ENCODE measurements around the gene LRP1.

The LRP1 gene

GRCh38 chr12:57235017-57235727 lies 106.9 kb downstream of the LRP1 start:
- H3K27ac ChIP-seq = no peak overlapping the region
- H3K9ac ChIP-seq = no peak overlapping the region
- H3K4me2 ChIP-seq = no peak overlapping the region
- H3K4me3 ChIP-seq (IDR thresholded peaks at IDR 0.05; ENCODE audit: insufficient read depth, low read depth, low read length) = no peak overlapping the region
- H3K79me2 ChIP-seq (ENCODE audit: insufficient read depth, low read depth) = peaks cover 23% of the 10 kb centered on the region
- TF ChIP-seq, protein P1, sequence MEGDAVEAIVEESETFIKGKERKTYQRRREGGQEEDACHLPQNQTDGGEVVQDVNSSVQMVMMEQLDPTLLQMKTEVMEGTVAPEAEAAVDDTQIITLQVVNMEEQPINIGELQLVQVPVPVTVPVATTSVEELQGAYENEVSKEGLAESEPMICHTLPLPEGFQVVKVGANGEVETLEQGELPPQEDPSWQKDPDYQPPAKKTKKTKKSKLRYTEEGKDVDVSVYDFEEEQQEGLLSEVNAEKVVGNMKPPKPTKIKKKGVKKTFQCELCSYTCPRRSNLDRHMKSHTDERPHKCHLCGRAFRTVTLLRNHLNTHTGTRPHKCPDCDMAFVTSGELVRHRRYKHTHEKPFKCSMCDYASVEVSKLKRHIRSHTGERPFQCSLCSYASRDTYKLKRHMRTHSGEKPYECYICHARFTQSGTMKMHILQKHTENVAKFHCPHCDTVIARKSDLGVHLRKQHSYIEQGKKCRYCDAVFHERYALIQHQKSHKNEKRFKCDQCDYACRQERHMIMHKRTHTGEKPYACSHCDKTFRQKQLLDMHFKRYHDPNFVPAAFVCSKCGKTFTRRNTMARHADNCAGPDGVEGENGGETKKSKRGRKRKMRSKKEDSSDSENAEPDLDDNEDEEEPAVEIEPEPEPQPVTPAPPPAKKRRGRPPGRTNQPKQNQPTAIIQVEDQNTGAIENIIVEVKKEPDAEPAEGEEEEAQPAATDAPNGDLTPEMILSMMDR (conservative IDR thresholded peaks at IDR 0.05; ENCODE audit: low read depth, low read length) = peak; percentile 3; the same call in 1 of the 2 replicates
- H2AFZ ChIP-seq (ENCODE audit: low read depth) = no peak overlapping the region
- H3K4me1 ChIP-seq (ENCODE audit: low read depth, poor library complexity, severe bottlenecking) = peaks cover 45% of the 10 kb centered on the region
- peaks cover 28% of the 10 kb centered on the region for H3K27me3 ChIP-seq (ENCODE audit: insufficient read depth, low read depth)
- peaks cover 12% of the 10 kb centered on the region; the same call in 1 of the 2 replicates for H3K36me3 ChIP-seq (ENCODE audit: insufficient read depth)
- H4K20me1 ChIP-seq (ENCODE audit: insufficient read depth) = no peaks in the 10 kb centered on the region

GRCh38 chr12:57235728-57236131 lies 107.4 kb downstream of the LRP1 start:
- Histone ChIP-seq H4K20me1 (ENCODE audit: insufficient read depth) (no peaks in the 10 kb centered on the region), H3K4me3 (IDR thresholded peaks at IDR 0.05; ENCODE audit: insufficient read depth, low read depth, low read length) (no peak overlapping the region), H3K9ac (no peak overlapping the region), H3K27ac (no peak overlapping the region), H3K27me3 (ENCODE audit: insufficient read depth, low read depth) (peaks cover 34% of the 10 kb centered on the region), H3K4me1 (ENCODE audit: low read depth, poor library complexity, severe bottlenecking) (peaks cover 43% of the 10 kb centered on the region), H3K4me2 (no peak overlapping the region), H3K36me3 (ENCODE audit: insufficient read depth) (peaks cover 12% of the 10 kb centered on the region; the same call in 1 of the 2 replicates), H3K79me2 (ENCODE audit: insufficient read depth, low read depth) (peaks cover 17% of the 10 kb centered on the region), H2AFZ (ENCODE audit: low read depth) (no peak overlapping the region)
- TF ChIP-seq, protein P1 (conservative IDR thresholded peaks at IDR 0.05; ENCODE audit: low read depth, low read length) = no peak

GRCh38 chr12:57236201-57236924 lies 108.1 kb downstream of the LRP1 start:
- Histone ChIP-seq H2AFZ (ENCODE audit: low read depth) (no peak overlapping the region), H3K9ac (no peak overlapping the region), H4K20me1 (ENCODE audit: insufficient read depth) (no peaks in the 10 kb centered on the region), H3K27ac (no peak overlapping the region), H3K79me2 (ENCODE audit: insufficient read depth, low read depth) (peaks cover 11% of the 10 kb centered on the region), H3K27me3 (ENCODE audit: insufficient read depth, low read depth) (peaks cover 40% of the 10 kb centered on the region), H3K4me1 (ENCODE audit: low read depth, poor library complexity, severe bottlenecking) (peaks cover 43% of the 10 kb centered on the region), H3K36me3 (ENCODE audit: insufficient read depth) (peaks cover 12% of the 10 kb centered on the region; the same call in 1 of the 2 replicates), H3K4me3 (IDR thresholded peaks at IDR 0.05; ENCODE audit: insufficient read depth, low read depth, low read length) (no peak overlapping the region), H3K4me2 (no peak overlapping the region; the same call in 1 of the 2 replicates)
- TF ChIP-seq, protein P1 (conservative IDR thresholded peaks at IDR 0.05; ENCODE audit: low read depth, low read length) = no peak

DNA sequence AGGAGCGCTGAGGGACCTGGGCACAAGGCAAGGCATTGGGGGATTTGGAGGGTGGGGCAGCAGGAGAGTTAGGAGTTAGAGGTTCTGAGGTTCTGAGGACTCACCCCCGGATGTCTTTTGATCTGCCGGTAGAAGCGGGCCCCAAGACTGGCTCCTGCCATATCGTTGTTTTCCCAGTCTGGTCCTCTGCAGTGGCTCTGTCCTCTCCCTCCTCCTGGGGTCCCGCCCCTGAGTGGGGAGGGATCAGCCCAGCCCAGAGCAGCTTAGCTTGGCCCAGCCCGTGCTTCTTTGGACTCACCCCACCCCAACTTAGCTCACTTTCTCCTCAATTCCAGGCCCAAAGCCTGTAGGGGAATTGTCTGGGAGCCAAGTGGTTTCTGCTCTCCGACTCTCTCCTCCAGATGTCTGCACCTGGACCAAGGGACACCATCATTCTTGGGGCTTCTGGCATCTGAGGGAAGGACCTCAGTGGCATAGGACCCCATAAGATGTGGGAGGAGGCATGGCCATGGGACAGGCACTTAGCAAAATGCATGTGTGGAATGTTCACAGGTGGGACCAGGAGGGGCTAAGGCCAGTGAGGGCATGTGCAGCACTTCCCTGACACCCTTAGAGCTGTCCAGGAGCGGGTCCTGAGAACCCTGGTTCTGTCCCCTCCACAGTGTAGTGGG lies 108.8 kb downstream of the LRP1 start:
- H2AFZ ChIP-seq (ENCODE audit: low read depth) = no peak overlapping the region
- H3K36me3 ChIP-seq (ENCODE audit: insufficient read depth) = peaks cover 12% of the 10 kb centered on the region; the same call in 1 of the 2 replicates
- TF ChIP-seq, protein P1 (conservative IDR thresholded peaks at IDR 0.05; ENCODE audit: low read depth, low read length) = no peak
- peaks cover 45% of the 10 kb centered on the region for H3K4me1 ChIP-seq (ENCODE audit: low read depth, poor library complexity, severe bottlenecking)
- H3K27ac ChIP-seq = no peak overlapping the region
- H3K4me3 ChIP-seq (IDR thresholded peaks at IDR 0.05; ENCODE audit: insufficient read depth, low read depth, low read length) = no peak overlapping the region
- H3K9ac ChIP-seq = no peak overlapping the region
- no peak overlapping the region; the same call in 1 of the 2 replicates for H3K4me2 ChIP-seq
- H3K79me2 ChIP-seq (ENCODE audit: insufficient read depth, low read depth) = peaks cover 4% of the 10 kb centered on the region; the same call in 1 of the 2 replicates
- H4K20me1 ChIP-seq (ENCODE audit: insufficient read depth) = no peaks in the 10 kb centered on the region
- peaks cover 47% of the 10 kb centered on the region for H3K27me3 ChIP-seq (ENCODE audit: insufficient read depth, low read depth)
